GM18870 (cell line): ENCODE results near the gene LRRC61.
"Not testable (repeated sequence)": the region's sequence is repeated elsewhere in the genome, so short reads cannot be mapped to it uniquely, and the experiment has no call there.

Experiments used
- ATAC-seq: cut with Tn5 transposase; IDR thresholded peaks from one replicate; pipeline ENCODE4 v1.9.1; 2021; ENCODE audit warnings: moderate library complexity; ENCODE audit not compliant: unreplicated experiment

The LRRC61 gene

DNA sequence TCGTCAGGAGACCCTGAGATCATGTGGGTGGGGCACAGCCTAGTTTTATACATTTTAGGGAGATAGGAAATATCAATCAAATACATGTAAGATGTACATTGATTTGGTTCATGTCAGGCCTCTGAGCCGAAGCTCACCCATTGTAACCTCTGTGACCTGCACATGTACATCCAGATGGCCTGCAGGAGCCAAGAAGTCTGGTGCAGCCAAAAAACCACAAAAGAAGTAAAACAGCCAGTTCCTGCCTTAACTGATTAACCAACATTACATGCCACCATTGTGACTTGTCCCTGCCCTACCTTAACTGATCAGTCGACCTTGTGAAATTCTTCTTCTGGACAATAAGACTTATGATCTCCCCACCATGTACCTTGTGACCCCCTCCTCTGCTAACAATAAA, 16.0 kb upstream of the LRRC61 start:
- no peak for ATAC-seq

DNA sequence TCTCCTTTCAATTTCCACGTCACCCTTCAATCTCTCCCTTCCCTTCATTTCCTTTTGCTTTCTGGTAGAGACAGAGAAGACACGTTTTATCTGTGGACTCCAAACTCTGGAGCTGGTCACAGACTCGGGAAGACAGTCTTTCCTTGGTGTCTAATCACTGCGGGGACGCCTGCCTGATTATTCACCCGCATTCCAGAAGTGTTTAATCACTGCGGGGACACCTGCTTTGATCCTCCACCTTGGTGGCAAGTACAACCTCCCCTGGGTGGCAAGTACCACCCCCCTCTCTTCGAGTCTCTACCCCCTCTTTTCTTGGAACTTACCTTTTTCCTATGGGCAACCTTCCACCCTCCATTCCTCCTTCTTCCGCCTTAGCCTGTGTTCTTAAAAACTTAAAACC, 15.3 kb upstream of the LRRC61 start:
- ATAC-seq = no peak

DNA sequence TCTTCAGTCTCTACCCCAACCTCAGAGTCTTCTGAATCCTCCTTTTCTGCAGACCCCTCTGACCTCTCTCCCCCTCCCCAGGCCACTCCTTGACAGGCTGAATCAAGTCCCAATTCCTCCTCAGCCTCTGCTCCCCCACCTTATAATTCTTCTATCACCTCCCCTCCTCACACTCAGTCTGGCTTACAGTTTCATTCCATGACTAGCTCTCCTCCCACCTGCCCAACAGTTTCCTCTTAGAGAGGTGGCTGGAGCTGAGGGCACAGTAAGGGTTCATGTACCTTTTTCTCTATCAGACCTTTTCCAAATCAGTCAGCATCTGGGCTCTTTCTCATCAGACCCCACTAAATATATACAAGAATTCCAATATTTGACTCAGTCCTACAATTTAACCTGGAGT, 14.6 kb upstream of the LRRC61 start:
- no peak for ATAC-seq

DNA sequence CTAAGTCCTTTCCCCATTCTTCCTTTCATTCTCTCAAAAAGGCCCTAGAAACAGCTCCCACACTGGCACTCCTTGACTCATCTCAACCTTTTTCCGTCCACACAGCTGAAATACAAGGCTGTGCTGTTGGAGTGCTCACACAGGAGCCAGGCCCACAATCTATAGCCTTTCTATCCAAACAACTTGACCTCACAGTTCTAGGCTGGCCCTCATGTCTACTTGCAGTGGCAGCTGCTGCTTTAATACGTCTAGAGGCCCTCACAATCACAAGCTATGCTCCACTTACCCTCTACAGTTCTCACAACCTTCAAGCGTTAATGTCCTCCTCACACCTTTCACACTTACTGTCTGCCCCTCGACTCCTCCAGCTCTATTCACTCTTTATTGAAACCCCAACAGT, 12.0 kb upstream of the LRRC61 start:
- no peak for ATAC-seq

DNA sequence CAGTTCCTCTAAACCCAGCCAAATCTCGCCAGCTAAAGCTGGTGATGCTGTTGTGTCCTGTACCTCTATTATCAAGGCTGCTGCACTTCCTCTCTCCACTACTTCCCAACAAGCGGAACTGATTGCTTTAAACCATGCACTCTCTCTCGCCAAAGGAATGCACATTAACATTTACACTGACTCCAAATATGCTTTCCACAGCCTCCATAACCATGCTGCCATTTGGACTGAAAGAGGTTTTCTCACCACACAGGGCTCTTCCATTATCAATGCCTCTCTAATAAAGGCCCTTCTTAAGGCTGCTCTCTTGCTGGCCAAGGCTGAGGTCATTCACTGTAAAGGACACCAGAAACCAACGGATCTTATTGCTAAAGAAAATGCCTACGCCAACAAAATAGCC, 11.4 kb upstream of the LRRC61 start:
- ATAC-seq = no peak

DNA sequence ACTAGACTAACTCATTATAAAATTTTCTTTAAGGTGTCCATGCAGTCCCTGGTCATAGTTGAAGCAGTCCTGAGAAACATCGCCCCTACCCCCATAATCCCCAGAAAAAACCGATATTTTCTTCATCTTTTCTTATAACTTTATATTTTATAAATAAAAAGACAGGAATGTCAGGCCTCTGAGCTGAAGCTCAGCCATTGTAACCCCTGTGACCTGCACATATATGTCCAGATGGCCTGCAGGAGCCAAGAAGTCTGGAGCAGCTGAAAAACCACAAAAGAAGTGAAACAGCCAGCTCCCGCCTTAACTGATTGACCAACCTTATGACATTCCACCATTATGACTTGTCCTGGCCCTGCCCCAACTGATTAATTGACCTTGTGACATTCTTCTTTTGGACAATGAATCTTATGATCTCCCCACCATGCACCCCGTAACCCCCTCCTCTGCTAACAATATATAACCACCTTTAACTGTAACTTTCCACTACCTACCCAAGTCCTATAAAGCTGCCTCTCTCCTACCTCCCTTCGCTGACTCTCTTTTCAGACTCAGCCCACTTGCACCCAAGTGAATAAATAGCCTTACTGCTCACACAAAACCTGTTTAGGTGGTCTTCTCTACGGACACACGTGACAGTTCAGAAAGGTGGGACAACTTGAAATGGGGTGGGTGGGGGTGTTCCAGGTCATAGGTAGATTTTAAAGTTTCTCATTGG, 10.3 kb upstream of the LRRC61 start:
- ATAC-seq = not testable (repeated sequence)

DNA sequence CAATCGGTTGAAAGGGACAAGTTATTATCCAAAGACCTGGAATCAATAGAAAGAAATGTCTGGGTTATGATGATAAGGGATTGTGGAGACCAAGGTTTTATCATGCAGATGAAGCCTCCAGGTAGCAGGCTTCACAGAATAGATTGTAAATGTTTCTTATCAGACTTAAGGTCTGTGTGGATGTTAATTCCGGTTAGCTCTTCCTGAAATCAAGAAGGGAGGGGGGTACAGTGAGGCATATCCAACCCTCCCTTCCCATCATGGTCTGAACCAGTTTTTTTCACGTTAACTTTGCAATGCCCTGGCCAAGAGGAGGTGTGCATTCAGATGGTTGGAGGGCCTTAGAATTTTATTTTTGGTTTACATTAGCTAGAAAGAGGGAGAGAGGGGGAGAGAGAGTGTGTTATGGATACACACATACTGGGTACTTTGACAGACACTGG, 9.8 kb upstream of the LRRC61 start:
- no peak for ATAC-seq

DNA sequence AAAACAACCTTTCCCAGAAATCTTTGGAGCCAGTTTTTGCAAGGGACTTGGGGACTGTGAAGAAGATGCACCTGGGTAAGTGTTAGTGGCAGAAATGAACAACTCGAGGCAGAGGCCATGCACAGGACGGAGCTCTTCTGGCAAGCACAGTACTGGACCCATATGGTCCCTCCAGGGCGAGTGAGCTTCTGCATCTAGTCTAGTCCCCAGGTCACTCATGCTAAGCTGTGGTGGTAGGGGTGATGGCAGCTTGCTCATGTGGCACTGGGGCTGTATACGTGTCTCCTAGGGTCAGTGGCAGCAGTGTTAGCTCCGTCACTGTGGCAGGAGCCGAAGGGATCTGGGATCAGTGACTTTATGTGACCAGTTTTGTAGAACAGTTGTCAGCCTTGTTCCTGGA, 9.3 kb upstream of the LRRC61 start:
- ATAC-seq = no peak

DNA sequence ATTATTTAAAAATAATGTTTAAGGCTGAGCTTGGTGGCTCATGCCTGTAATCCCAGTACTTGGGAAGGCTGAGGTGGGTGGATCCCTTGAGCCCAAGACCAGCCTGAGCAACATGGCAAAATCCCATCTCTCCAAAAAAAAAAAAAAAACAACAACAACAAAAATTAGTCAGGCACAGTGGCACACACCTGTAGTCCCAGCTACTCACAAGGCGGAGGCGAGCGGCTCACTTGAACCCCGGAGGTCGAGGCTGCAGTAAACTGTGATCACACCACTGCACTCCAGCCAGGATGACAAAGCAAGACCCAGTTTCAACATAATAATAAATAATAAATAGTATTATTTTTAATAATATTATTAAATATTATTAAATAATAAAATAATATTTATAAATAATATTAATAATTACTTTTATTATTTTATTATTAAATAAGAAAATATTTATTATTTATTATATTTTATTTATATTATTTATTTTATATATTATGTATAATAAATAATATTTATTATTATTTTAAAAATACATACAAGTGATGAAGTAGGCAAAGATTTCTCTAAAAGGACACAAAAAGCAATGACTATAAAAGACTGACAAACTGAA, 8.4 kb upstream of the LRRC61 start:
- ATAC-seq = no peak

DNA sequence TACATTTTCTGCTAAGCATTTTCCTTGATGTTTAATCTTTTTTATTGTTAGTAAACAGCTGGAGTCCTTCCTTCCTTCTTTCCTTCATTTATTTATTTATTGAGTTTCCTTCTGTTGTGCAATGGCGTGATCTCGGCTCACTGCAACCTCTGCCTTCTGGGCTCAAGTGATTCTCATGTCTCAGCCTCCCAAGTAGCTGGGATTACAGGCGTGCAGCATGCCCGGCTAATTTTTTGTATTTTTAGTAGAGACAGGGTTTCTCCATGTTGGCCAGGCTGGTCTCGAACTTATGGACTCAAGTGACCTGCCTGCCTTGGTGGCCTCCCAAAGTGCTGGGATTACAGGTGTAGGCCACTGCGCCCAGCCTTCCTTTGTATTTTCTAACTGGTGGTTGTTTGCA, 6.2 kb upstream of the LRRC61 start:
- ATAC-seq = not testable (repeated sequence)

DNA sequence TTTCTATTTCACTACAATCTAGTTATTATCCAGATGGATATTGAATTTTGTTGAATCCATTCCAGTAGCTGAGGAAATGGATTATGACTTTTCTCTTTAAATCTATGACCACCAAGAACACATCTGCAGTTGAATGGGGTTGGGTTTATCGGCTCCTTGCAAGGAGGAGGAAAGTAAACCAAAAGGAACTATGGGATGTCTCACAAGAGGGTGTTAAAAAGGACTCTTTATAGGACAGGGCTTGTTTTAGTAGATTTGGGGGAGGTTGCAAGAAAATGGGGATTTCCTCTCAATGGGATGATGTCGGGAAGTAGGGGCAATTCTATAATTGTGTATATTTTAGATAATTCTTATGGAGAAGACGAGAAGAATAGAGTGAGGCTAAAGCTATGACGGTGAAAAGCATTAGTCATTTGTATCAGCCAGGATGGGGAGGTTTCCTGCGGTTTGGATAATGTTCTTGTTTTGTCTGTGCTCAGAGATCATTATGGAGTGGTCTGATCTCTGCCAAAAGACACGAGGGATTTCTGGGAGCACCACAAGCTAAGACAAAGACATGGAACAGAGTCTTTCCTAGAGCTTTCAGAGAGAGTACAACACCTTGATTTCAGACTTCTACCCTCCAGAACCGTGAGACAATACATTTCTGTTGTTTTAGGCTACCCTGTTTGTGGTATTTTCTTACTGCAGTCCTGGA, 5.3 kb upstream of the LRRC61 start:
- ATAC-seq = no peak

DNA sequence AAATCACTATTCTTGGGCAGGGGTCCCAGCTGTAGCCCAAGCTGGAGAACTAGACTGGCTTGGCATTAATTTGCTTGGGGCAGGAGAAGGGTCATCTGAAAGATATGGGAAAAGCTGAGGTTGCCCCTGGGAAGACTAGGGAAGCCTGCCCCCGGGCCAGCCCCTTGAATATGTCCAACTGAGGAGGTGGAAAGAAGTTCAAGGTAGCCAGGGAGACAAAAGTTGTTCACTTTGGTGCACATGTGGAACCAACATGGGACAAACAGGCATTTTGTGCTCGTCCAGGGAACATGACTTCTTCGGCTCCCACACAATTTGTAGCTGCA, 1.4 kb upstream of the LRRC61 start:
- no peak for ATAC-seq

DNA sequence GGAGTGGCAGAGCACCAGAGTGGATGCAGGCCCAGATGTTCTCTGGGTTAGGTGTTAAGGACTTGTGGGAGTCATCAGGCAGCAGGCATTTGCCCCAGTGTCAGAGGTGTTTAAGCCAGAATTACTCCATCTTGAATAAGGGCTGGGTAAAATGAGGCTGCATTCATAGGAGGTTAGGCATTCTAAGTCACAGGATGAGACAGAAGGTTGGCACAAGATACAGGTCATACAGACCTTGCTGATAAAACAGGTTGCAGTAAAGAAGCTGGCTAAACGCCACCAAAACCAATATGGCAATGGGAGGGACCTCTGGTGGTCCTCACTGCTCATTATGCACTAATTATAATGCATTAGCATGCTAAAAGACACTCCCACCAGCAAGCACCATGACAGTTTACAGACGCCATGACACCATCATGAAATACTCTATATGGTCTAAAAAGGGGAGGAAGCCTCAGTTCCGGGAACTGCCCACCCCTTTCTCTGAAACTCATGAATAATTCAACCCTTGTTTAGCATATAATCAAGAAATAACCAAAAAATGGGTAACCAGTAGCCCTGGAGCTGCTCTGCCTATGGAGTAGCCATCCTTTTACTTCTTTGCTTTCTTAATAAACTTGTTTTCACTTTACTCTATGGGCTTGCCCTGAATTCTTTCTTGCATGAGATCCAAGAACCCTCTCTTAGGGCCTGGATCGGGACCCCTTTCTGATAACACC, 882 bp upstream of the LRRC61 start:
- ATAC-seq = no peak

DNA sequence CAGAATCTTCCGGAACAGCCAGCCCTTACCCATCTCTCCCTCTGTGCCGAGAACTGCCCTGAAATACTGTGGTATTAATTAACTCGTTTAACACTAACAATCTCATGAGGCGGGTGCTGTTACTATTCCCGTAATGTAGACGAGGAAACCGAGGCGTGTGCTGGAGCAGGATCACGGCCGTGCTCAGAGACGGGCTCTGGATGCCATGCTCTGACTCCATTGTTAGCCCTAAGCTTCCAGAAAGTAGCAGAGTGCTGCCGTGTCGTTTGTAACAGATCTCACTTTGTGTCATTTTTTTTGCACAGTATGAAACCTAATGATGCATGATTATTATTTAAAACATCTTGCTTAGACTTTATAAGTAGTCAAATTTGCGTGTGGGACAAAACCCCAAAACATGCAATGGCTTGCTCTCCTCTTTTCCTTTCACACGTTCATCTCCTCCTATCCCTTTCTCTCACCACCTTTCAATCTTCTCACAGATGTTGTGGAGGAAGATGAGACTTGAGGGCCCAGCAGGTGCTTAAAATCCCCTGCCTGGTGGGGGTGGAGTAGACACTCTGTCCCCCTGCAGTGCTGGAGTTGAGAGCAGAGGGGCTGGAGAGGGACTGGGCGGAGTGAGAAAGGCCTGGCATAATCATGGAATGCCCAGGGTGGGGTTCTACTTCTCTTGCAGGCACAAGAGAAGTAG, 672 bp downstream of the LRRC61 start:
- ATAC-seq = peak; percentile 9

DNA sequence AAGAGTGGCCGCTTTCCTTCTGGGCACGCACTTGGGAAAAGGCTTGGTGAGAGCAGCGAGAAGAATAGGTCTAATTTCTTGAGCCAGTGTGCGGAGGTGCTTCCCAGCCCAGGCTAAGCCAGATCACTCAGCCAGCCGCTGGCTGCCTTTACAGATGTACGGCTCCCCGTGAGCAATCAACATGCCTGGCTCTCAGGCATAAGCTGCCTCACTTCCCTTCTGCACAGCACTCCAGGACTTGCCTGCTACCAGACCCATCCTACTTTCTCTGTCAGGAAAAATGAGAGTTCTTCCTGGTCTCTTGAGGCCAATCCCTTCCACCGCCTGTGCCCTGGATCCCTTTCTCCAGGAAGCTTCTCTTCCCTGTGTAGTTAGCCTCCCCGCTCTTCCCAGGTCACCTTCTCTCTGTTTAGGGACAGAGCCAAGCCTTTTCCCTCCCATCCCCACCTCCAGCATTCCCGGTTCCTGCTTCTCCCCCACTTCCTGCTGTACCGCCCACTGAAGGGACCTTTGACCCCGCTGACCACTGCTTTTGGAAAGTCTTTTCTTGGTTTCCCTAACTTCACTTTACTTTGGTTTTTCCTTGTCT, 1.3 kb downstream of the LRRC61 start:
- ATAC-seq = no peak

DNA sequence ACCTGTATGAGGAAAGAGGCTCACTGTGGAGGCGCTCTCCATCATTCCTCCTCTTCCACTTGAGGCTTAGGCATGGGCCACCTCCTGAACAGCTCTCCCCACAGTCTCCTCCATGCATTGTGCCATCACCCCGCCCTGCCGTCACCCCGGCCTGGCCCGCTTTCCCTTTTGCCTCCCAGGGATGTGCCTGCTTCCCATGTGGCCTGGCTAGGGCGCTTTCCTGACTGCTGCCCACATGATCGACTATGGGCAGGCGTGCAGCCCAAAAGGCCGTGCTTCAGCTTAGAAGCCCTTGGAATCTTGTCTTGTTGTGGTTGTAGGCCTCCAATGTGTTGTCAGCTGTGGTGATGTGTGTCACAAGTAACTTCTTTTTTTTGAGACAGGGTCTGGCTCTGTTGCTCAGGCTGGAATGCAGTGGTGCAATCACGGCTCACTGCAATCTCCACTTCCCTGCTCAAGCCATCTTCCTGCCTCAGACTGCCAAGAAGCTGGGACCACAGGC, 2.0 kb downstream of the LRRC61 start:
- no peak for ATAC-seq

DNA sequence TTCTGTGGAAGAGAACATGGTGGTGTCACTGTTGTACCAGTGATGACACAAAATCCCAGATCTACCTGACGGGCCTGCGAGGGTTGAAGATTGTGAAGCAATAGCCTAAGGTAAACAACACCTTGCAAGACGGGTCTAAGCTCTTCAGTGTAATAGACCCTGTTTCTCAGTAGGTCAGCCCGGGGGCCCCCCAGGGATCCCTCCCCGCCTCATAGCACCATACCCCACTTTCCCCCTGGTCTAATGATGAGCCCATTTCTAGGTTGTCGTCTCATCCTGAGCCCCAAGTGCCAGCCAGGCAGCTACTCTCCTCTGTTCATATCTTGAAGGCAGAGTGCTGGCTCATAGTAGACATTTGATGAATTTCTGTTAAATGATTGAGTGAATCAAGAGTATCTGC, 2.7 kb downstream of the LRRC61 start:
- ATAC-seq = no peak

DNA sequence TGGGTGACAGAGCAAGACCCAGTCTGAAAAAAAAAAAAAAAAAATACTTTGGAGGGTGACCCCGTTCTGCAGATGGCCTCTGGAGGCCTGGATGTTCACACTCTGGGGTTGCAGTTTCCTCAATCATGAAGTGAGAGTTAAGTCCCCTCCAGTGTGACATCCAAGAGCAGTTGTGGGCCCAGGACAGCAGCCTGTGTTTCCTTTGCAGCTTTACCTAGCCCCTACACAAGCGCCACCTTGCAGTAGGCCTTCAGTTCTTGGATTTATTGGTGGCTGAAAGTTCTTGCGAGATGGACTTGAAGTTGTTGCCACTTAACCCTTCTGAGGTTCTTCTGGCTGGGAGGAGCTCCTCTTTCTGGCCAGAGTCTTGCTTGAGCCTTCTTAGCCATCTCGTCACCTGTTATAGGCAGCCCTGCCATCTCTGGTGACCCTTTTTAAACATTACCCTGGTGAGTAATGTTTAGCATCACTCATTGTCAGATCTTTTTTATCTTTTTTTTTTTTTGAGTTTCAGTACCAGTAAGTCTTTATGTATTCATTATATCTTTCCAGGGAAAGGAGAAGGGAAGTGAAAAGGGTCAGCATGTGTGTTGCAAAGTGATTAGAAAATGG, 3.6 kb downstream of the LRRC61 start:
- no peak for ATAC-seq

DNA sequence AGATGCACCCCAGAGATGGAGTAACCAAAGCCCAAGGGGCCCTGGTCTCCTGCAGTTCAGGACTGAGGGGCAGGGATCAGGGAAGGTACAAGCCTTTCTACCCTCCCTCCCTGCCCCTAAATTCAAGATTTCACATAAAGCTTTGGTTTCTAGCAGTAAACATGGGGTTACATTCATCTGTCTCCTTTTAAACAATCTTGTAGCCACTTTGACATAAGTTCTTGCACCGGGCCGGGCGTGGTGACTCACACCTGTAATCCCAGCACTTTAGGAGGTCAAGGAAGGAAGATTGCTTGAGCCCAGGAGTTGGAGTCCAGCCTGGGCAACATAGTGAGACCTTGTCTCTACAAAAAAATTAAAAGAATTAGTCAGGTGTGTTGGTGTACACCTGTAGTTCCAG, 4.2 kb downstream of the LRRC61 start:
- ATAC-seq = no peak
